Measurements from ENCODE around the gene PPP1CC.

PPP1CC gene

GRCh38 chr12:110743571-110744093 lies 941 bp upstream of the PPP1CC start:
- no peaks in the 10 kb centered on the region for H3K27me3 ChIP-seq (ENCODE audit: low read depth, low read length)
- peak overlapping the region; percentile 91 for H3K9ac ChIP-seq (ENCODE audit: low read length)
- H3K9me3 ChIP-seq (ENCODE audit: insufficient read depth, low read length): no peaks in the 10 kb centered on the region
- H3K27ac ChIP-seq (ENCODE audit: low read length): no peak overlapping the region
- H3K36me3 ChIP-seq (replicated peaks; ENCODE audit: low read depth, low read length): peaks cover 17% of the 10 kb centered on the region
- H4K20me1 ChIP-seq (ENCODE audit: insufficient read depth, low read length): peaks cover 35% of the 10 kb centered on the region
- peaks cover 26% of the 10 kb centered on the region for H3K4me1 ChIP-seq (ENCODE audit: low read length)
- H2AFZ ChIP-seq (ENCODE audit: low read depth, low read length): peak overlapping the region; percentile 96
- peak overlapping the region; percentile 84 for H3K4me3 ChIP-seq (ENCODE audit: low read length)
- peak overlapping the region; percentile 85 for H3K4me2 ChIP-seq (ENCODE audit: low read length)
- TF ChIP-seq, protein P1, sequence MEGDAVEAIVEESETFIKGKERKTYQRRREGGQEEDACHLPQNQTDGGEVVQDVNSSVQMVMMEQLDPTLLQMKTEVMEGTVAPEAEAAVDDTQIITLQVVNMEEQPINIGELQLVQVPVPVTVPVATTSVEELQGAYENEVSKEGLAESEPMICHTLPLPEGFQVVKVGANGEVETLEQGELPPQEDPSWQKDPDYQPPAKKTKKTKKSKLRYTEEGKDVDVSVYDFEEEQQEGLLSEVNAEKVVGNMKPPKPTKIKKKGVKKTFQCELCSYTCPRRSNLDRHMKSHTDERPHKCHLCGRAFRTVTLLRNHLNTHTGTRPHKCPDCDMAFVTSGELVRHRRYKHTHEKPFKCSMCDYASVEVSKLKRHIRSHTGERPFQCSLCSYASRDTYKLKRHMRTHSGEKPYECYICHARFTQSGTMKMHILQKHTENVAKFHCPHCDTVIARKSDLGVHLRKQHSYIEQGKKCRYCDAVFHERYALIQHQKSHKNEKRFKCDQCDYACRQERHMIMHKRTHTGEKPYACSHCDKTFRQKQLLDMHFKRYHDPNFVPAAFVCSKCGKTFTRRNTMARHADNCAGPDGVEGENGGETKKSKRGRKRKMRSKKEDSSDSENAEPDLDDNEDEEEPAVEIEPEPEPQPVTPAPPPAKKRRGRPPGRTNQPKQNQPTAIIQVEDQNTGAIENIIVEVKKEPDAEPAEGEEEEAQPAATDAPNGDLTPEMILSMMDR (IDR thresholded peaks at IDR 0.05; ENCODE audit: low read depth, low read length): no peak
- TF ChIP-seq EZH2phosphoT487 (IDR thresholded peaks at IDR 0.05; ENCODE audit: low read depth): no peak
- peaks cover 45% of the 10 kb centered on the region for H3K79me2 ChIP-seq (ENCODE audit: low read length)

GRCh38 chr12:110742096-110742717 lies 484 bp downstream of the PPP1CC start:
- TF ChIP-seq EZH2phosphoT487 (IDR thresholded peaks at IDR 0.05; ENCODE audit: low read depth): no peak
- TF ChIP-seq, protein P1 (IDR thresholded peaks at IDR 0.05; ENCODE audit: low read depth, low read length): no peak
- Histone ChIP-seq H3K4me2 (ENCODE audit: low read length) (peak overlapping the region; percentile 95), H3K9me3 (ENCODE audit: insufficient read depth, low read length) (no peaks in the 10 kb centered on the region), H2AFZ (ENCODE audit: low read depth, low read length) (peak overlapping the region; percentile 51; the same call in 1 of the 2 replicates), H3K27ac (ENCODE audit: low read length) (peak overlapping the region; percentile 75), H3K79me2 (ENCODE audit: low read length) (peaks cover 59% of the 10 kb centered on the region), H4K20me1 (ENCODE audit: insufficient read depth, low read length) (peaks cover 49% of the 10 kb centered on the region), H3K4me1 (ENCODE audit: low read length) (peaks cover 37% of the 10 kb centered on the region), H3K9ac (ENCODE audit: low read length) (peak overlapping the region; percentile 97), H3K4me3 (ENCODE audit: low read length) (peak overlapping the region; percentile 84), H3K27me3 (ENCODE audit: low read depth, low read length) (no peaks in the 10 kb centered on the region), H3K36me3 (replicated peaks; ENCODE audit: low read depth, low read length) (peaks cover 27% of the 10 kb centered on the region)

- Histone ChIP-seq H3K4me1 (ENCODE audit: low read length) (peaks cover 37% of the 10 kb centered on the region), H3K4me2 (ENCODE audit: low read length) (peak overlapping the region; percentile 95), H3K36me3 (replicated peaks; ENCODE audit: low read depth, low read length) (peaks cover 30% of the 10 kb centered on the region), H2AFZ (ENCODE audit: low read depth, low read length) (no peak overlapping the region), H3K9me3 (ENCODE audit: insufficient read depth, low read length) (no peaks in the 10 kb centered on the region), H3K9ac (ENCODE audit: low read length) (peak overlapping the region; percentile 97), H4K20me1 (ENCODE audit: insufficient read depth, low read length) (peaks cover 55% of the 10 kb centered on the region), H3K27ac (ENCODE audit: low read length) (peak overlapping the region; percentile 75), H3K4me3 (ENCODE audit: low read length) (peak overlapping the region; percentile 84), H3K79me2 (ENCODE audit: low read length) (peaks cover 66% of the 10 kb centered on the region), H3K27me3 (ENCODE audit: low read depth, low read length) (no peaks in the 10 kb centered on the region)
- no peak for TF ChIP-seq EZH2phosphoT487 (IDR thresholded peaks at IDR 0.05; ENCODE audit: low read depth)
Observed at GRCh38 chr12:110741341-110742095, 1.2 kb downstream of the PPP1CC start.

- Histone ChIP-seq H4K20me1 (ENCODE audit: insufficient read depth, low read length) (peaks cover 72% of the 10 kb centered on the region), H2AFZ (ENCODE audit: low read depth, low read length) (no peak overlapping the region), H3K9me3 (ENCODE audit: insufficient read depth, low read length) (no peaks in the 10 kb centered on the region), H3K4me3 (ENCODE audit: low read length) (peak overlapping the region; percentile 84), H3K36me3 (replicated peaks; ENCODE audit: low read depth, low read length) (peaks cover 38% of the 10 kb centered on the region), H3K27me3 (ENCODE audit: low read depth, low read length) (no peaks in the 10 kb centered on the region), H3K4me1 (ENCODE audit: low read length) (peaks cover 37% of the 10 kb centered on the region), H3K4me2 (ENCODE audit: low read length) (peak overlapping the region; percentile 95), H3K27ac (ENCODE audit: low read length) (peak overlapping the region; percentile 53), H3K79me2 (ENCODE audit: low read length) (peaks cover 82% of the 10 kb centered on the region), H3K9ac (ENCODE audit: low read length) (peak overlapping the region; percentile 97; the same call in 1 of the 2 replicates)
- TF ChIP-seq, protein P1 (IDR thresholded peaks at IDR 0.05; ENCODE audit: low read depth, low read length): no peak
- TF ChIP-seq EZH2phosphoT487 (IDR thresholded peaks at IDR 0.05; ENCODE audit: low read depth): no peak
Observed at GRCh38 chr12:110739894-110740293, 2.8 kb downstream of the PPP1CC start.

Measured in OCI-LY3 (cell line).